IMR-90 (cell line): ENCODE data around the gene CPXM2.

Experiments
- BHLHE40 ChIP-seq: fragments of 150-350 bp; IDR thresholded peaks from 2 replicates; pipeline ENCODE4 v1.6.1; 2016; ENCODE audit warnings: mild to moderate bottlenecking, low read depth, low read length
- CEBPB ChIP-seq: IDR thresholded peaks from 2 replicates; pipeline ENCODE4 v1.6.1; 2012; ENCODE audit warnings: low read depth, low read length, improper control_type of control experiment
- FOS ChIP-seq: fragments of 150-350 bp; IDR thresholded peaks from 2 replicates; pipeline ENCODE4 v1.6.1; 2016; ENCODE audit warnings: low read depth, low read length
- MAFK ChIP-seq: IDR thresholded peaks from 2 replicates; pipeline ENCODE4 v1.6.1; 2012; ENCODE audit warnings: low read depth, low read length, improper control_type of control experiment
- MAZ ChIP-seq: IDR thresholded peaks from 2 replicates; pipeline ENCODE4 v1.6.1; 2012; ENCODE audit warnings: low read depth, mild to moderate bottlenecking, low read length, improper control_type of control experiment, moderate library complexity, borderline replicate concordance
- MXI1 ChIP-seq: IDR thresholded peaks from 2 replicates; pipeline ENCODE4 v1.6.1; 2012; ENCODE audit warnings: low read depth, mild to moderate bottlenecking, low read length, moderate library complexity, borderline replicate concordance
- POLR2A ChIP-seq: IDR thresholded peaks from 2 replicates; pipeline ENCODE4 v1.6.1; 2012; ENCODE audit warnings: mild to moderate bottlenecking, low read depth, low read length
- RAD21 ChIP-seq: IDR thresholded peaks from 2 replicates; pipeline ENCODE4 v1.6.1; 2012; ENCODE audit warnings: low read length, improper control_type of control experiment
- RCOR1 ChIP-seq: IDR thresholded peaks from 2 replicates; pipeline ENCODE4 v1.6.1; 2012; ENCODE audit warnings: mild to moderate bottlenecking, low read length, improper control_type of control experiment; ENCODE audit not compliant: insufficient replicate concordance
- RFX5 ChIP-seq: IDR thresholded peaks from 2 replicates; pipeline ENCODE4 v1.8.0; 2012; ENCODE audit warnings: low read depth, mild to moderate bottlenecking, low read length, moderate library complexity
- SMC3 ChIP-seq: fragments of 150-350 bp; IDR thresholded peaks from 2 replicates; pipeline ENCODE4 v1.6.1; 2016; ENCODE audit warnings: low read depth, mild to moderate bottlenecking, antibody characterized with exemption, low read length, moderate library complexity
- TF ChIP-seq, protein P1 (sequence below): fragments of 150-350 bp; IDR thresholded peaks from 2 replicates; pipeline ENCODE4 v1.6.1; 2017; ENCODE audit warnings: mild to moderate bottlenecking, antibody characterized with exemption, low read length, low read depth
- TF ChIP-seq, protein P2 (sequence below): conservative IDR thresholded peaks from 2 replicates; pipeline ENCODE4 v1.5.1; 2012; ENCODE audit warnings: mild to moderate bottlenecking, low read depth, low read length, improper control_type of control experiment
- TF ChIP-seq, protein P3 (sequence below): fragments of 150-350 bp; IDR thresholded peaks from 2 replicates; pipeline ENCODE4 v1.6.1; 2016; ENCODE audit warnings: low read depth, mild to moderate bottlenecking, low read length, moderate library complexity, borderline replicate concordance

GRCh38 chr10:123757853-123758252, 133.8 kb downstream of the CPXM2 start:
- TF ChIP-seq, protein P1, sequence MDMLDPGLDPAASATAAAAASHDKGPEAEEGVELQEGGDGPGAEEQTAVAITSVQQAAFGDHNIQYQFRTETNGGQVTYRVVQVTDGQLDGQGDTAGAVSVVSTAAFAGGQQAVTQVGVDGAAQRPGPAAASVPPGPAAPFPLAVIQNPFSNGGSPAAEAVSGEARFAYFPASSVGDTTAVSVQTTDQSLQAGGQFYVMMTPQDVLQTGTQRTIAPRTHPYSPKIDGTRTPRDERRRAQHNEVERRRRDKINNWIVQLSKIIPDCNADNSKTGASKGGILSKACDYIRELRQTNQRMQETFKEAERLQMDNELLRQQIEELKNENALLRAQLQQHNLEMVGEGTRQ, result no peak
- no peak for TF ChIP-seq RCOR1
- no peak for TF ChIP-seq FOS
- TF ChIP-seq, protein P2, sequence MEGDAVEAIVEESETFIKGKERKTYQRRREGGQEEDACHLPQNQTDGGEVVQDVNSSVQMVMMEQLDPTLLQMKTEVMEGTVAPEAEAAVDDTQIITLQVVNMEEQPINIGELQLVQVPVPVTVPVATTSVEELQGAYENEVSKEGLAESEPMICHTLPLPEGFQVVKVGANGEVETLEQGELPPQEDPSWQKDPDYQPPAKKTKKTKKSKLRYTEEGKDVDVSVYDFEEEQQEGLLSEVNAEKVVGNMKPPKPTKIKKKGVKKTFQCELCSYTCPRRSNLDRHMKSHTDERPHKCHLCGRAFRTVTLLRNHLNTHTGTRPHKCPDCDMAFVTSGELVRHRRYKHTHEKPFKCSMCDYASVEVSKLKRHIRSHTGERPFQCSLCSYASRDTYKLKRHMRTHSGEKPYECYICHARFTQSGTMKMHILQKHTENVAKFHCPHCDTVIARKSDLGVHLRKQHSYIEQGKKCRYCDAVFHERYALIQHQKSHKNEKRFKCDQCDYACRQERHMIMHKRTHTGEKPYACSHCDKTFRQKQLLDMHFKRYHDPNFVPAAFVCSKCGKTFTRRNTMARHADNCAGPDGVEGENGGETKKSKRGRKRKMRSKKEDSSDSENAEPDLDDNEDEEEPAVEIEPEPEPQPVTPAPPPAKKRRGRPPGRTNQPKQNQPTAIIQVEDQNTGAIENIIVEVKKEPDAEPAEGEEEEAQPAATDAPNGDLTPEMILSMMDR, result no peak
- TF ChIP-seq POLR2A, result no peak
- TF ChIP-seq MXI1, result no peak
- no peak for TF ChIP-seq SMC3
- TF ChIP-seq RFX5, result no peak
- TF ChIP-seq RAD21, result no peak
- TF ChIP-seq CEBPB, result no peak
- TF ChIP-seq MAFK, result no peak
- TF ChIP-seq BHLHE40, result no peak
- TF ChIP-seq MAZ, result no peak
- TF ChIP-seq, protein P3, sequence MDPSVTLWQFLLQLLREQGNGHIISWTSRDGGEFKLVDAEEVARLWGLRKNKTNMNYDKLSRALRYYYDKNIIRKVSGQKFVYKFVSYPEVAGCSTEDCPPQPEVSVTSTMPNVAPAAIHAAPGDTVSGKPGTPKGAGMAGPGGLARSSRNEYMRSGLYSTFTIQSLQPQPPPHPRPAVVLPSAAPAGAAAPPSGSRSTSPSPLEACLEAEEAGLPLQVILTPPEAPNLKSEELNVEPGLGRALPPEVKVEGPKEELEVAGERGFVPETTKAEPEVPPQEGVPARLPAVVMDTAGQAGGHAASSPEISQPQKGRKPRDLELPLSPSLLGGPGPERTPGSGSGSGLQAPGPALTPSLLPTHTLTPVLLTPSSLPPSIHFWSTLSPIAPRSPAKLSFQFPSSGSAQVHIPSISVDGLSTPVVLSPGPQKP, result no peak
